ENCODE results near the gene OTUD7B.

OTUD7B gene

GRCh38 chr1:149928401-149928724 is 82.2 kb downstream of the OTUD7B start:
- TF ChIP-seq FOXM1 (IDR thresholded peaks at IDR 0.05; ENCODE audit: borderline replicate concordance, low read depth) (no peak), TEAD4 (IDR thresholded peaks at IDR 0.05) (no peak), EGR1 (IDR thresholded peaks at IDR 0.05) (no peak), TAF1 (IDR thresholded peaks at IDR 0.05; ENCODE audit: low read depth) (no peak), EP300 (IDR thresholded peaks at IDR 0.05; ENCODE audit: borderline replicate concordance) (no peak), CREB1 (IDR thresholded peaks at IDR 0.05; ENCODE audit: low read depth) (no peak), CEBPB (IDR thresholded peaks at IDR 0.05) (no peak), RAD21 (IDR thresholded peaks at IDR 0.05; ENCODE audit: low read depth) (no peak), YY1 (IDR thresholded peaks at IDR 0.05; ENCODE audit: low read depth) (no peak), ZBTB7A (IDR thresholded peaks at IDR 0.05; ENCODE audit: low read depth) (no peak)
- TF ChIP-seq, protein P1, sequence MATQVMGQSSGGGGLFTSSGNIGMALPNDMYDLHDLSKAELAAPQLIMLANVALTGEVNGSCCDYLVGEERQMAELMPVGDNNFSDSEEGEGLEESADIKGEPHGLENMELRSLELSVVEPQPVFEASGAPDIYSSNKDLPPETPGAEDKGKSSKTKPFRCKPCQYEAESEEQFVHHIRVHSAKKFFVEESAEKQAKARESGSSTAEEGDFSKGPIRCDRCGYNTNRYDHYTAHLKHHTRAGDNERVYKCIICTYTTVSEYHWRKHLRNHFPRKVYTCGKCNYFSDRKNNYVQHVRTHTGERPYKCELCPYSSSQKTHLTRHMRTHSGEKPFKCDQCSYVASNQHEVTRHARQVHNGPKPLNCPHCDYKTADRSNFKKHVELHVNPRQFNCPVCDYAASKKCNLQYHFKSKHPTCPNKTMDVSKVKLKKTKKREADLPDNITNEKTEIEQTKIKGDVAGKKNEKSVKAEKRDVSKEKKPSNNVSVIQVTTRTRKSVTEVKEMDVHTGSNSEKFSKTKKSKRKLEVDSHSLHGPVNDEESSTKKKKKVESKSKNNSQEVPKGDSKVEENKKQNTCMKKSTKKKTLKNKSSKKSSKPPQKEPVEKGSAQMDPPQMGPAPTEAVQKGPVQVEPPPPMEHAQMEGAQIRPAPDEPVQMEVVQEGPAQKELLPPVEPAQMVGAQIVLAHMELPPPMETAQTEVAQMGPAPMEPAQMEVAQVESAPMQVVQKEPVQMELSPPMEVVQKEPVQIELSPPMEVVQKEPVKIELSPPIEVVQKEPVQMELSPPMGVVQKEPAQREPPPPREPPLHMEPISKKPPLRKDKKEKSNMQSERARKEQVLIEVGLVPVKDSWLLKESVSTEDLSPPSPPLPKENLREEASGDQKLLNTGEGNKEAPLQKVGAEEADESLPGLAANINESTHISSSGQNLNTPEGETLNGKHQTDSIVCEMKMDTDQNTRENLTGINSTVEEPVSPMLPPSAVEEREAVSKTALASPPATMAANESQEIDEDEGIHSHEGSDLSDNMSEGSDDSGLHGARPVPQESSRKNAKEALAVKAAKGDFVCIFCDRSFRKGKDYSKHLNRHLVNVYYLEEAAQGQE (IDR thresholded peaks at IDR 0.05; ENCODE audit: low read depth) = no peak
- TF ChIP-seq, protein P2, sequence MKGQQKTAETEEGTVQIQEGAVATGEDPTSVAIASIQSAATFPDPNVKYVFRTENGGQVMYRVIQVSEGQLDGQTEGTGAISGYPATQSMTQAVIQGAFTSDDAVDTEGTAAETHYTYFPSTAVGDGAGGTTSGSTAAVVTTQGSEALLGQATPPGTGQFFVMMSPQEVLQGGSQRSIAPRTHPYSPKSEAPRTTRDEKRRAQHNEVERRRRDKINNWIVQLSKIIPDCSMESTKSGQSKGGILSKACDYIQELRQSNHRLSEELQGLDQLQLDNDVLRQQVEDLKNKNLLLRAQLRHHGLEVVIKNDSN (IDR thresholded peaks at IDR 0.05) = no peak

DNA sequence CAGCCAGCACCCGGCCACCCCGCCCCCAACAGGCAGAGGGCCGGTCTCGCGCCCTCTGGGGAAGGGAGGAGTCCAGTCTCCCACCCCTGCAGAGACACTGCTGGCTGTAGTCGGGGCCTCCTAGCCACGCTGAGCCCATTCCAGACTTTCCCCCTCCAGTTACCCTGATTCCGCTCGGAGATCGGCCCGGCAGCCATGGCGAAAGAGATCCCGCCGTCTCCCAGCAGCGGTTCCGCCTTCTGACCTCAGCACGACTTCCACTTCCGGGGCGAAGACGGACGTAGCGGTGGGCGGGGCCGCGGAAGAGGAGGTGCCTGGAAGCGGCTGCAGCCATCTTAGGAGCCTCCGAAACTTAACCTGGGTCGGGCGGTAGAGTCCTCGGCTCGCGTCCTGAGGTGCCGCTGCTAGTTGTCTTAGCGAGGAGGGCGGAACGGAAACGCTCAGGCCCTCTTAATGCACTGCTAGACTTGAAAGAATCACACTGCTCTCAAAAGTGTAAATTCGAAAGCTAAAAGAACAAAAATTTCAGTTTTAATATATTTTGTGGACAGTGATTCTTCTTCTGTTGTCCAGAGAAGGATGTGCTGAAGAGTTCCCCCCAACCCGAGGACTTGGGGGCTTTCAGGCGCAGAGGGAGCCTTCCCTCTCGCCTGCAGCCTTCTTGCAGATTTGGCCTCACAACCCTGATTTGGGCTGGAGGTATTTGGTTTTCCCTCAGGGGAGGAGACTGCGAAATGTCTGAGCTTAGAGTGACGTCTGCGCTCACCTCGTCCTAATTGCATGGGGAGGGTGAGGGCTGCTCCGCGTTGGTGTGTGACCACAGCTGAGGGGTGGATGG is 82.7 kb downstream of the OTUD7B start, which contains the start of gene SF3B4:
Gene SF3B4 (minus strand): TSS at position 241 of the 838 bp plus-strand sequence. CDS start 44 bp downstream, at position 197.
- TF ChIP-seq NFIC (IDR thresholded peaks at IDR 0.05) (no peak), CEBPB (IDR thresholded peaks at IDR 0.05) (no peak), EP300 (IDR thresholded peaks at IDR 0.05; ENCODE audit: borderline replicate concordance) (no peak), EGR1 (IDR thresholded peaks at IDR 0.05) (no peak), CREB1 (IDR thresholded peaks at IDR 0.05; ENCODE audit: low read depth) (peak; percentile 79), ZBTB7A (IDR thresholded peaks at IDR 0.05; ENCODE audit: low read depth) (no peak), YY1 (IDR thresholded peaks at IDR 0.05; ENCODE audit: low read depth) (peak; percentile 93), TEAD4 (IDR thresholded peaks at IDR 0.05) (peak; percentile 42; the same call in 1 of the 2 replicates), FOXM1 (IDR thresholded peaks at IDR 0.05; ENCODE audit: borderline replicate concordance, low read depth) (peak; percentile 49; the same call in 1 of the 2 replicates), TCF12 (IDR thresholded peaks at IDR 0.05; ENCODE audit: low read depth) (peak; percentile 41), RAD21 (IDR thresholded peaks at IDR 0.05; ENCODE audit: low read depth) (no peak), TAF1 (IDR thresholded peaks at IDR 0.05; ENCODE audit: low read depth) (peak; percentile 95; the same call in 1 of the 2 replicates)
- TF ChIP-seq, protein P3, sequence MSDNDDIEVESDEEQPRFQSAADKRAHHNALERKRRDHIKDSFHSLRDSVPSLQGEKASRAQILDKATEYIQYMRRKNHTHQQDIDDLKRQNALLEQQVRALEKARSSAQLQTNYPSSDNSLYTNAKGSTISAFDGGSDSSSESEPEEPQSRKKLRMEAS (IDR thresholded peaks at IDR 0.05) = peak; percentile 30

- TF ChIP-seq EGR1 (IDR thresholded peaks at IDR 0.05) (no peak), CREB1 (IDR thresholded peaks at IDR 0.05; ENCODE audit: low read depth) (no peak), EP300 (IDR thresholded peaks at IDR 0.05; ENCODE audit: borderline replicate concordance) (no peak), NFIC (IDR thresholded peaks at IDR 0.05) (no peak), YY1 (IDR thresholded peaks at IDR 0.05; ENCODE audit: low read depth) (no peak), TEAD4 (IDR thresholded peaks at IDR 0.05) (no peak), CEBPB (IDR thresholded peaks at IDR 0.05) (no peak), TAF1 (IDR thresholded peaks at IDR 0.05; ENCODE audit: low read depth) (no peak)
- TF ChIP-seq, protein P2 (IDR thresholded peaks at IDR 0.05) = no peak
- TF ChIP-seq, protein P1 (IDR thresholded peaks at IDR 0.05; ENCODE audit: low read depth) = no peak
These were observed 83.4 kb downstream of the OTUD7B start for GRCh38 chr1:149927056-149927562.

GRCh38 chr1:149926296-149926695 is 84.2 kb downstream of the OTUD7B start:
- TF ChIP-seq FOXM1 (IDR thresholded peaks at IDR 0.05; ENCODE audit: borderline replicate concordance, low read depth) (no peak), NFIC (IDR thresholded peaks at IDR 0.05) (no peak), TCF12 (IDR thresholded peaks at IDR 0.05; ENCODE audit: low read depth) (no peak), RAD21 (IDR thresholded peaks at IDR 0.05; ENCODE audit: low read depth) (no peak), EP300 (IDR thresholded peaks at IDR 0.05; ENCODE audit: borderline replicate concordance) (no peak), ZBTB7A (IDR thresholded peaks at IDR 0.05; ENCODE audit: low read depth) (no peak), EGR1 (IDR thresholded peaks at IDR 0.05) (no peak), CREB1 (IDR thresholded peaks at IDR 0.05; ENCODE audit: low read depth) (no peak), CEBPB (IDR thresholded peaks at IDR 0.05) (no peak), TAF1 (IDR thresholded peaks at IDR 0.05; ENCODE audit: low read depth) (no peak), TEAD4 (IDR thresholded peaks at IDR 0.05) (no peak), YY1 (IDR thresholded peaks at IDR 0.05; ENCODE audit: low read depth) (no peak)
- TF ChIP-seq, protein P2 (IDR thresholded peaks at IDR 0.05) = no peak
- TF ChIP-seq, protein P1 (IDR thresholded peaks at IDR 0.05; ENCODE audit: low read depth) = no peak
- TF ChIP-seq, protein P3 (IDR thresholded peaks at IDR 0.05) = no peak

Measured in Ishikawa (cell line).